Activated CD4-positive, alpha-beta T cell treated with anti-CD3 and anti-CD28 coated beads for 36 hours (primary cell): ENCODE data around the gene SLC17A9. TPM values are rescaled to one million over a fixed set of nuclear protein-coding genes. Genes with fewer than 3 reads are reported as not detected.

Experiments used
- ATAC-seq: fragments of 200-7000 bp; cut with Tn5 transposase; one replicate; pipeline ENCODE4 v1.10.0; 2021; ENCODE audit warnings: mild to moderate bottlenecking, moderate library complexity
- CTCF ChIA-PET: fragments of 350-600 bp; sonication (Branson Sonifier 250); formaldehyde crosslinking; loops from one replicate; lab custom pipeline; 2021; ENCODE audit warnings: antibody characterized with exemption; lab: Charles Lee
- POLR2A ChIA-PET: fragments of 350-600 bp; sonication (Branson Sonifier 250); formaldehyde crosslinking; loops from one replicate; lab custom pipeline; 2021; ENCODE audit warnings: antibody characterized with exemption, inconsistent platforms; lab: Charles Lee
- DNase-seq: peaks from one replicate; pipeline ENCODE4 v3.0.0-alpha.2; 2020
- H3K27ac Mint-ChIP-seq: one replicate; pipeline ENCODE4 v1.8.0; 2021; ENCODE audit warnings: mixed read lengths
- H3K27me3 Mint-ChIP-seq: one replicate; pipeline ENCODE4 v1.8.0; 2021; ENCODE audit warnings: mixed read lengths
- H3K36me3 Mint-ChIP-seq: one replicate; pipeline ENCODE4 v1.8.0; 2021; ENCODE audit warnings: low read depth, mixed read lengths
- H3K4me1 Mint-ChIP-seq: one replicate; pipeline ENCODE4 v1.8.0; 2021; ENCODE audit warnings: mixed read lengths
- H3K4me3 Mint-ChIP-seq: one replicate; pipeline ENCODE4 v1.8.0; 2021; ENCODE audit warnings: mild to moderate bottlenecking, moderate library complexity, mixed read lengths
- H3K9me3 Mint-ChIP-seq: one replicate; pipeline ENCODE4 v1.8.0; 2021; ENCODE audit warnings: low read depth, mixed read lengths
- intact Hi-C, 2 experiments: fragments of 100-400 bp; cut with DNase I in 1 of 2; cut with micrococcal nuclease in 1 of 2; formaldehyde crosslinking; loops; one replicate each; pipeline versions ENCODE4 v1.14.2 to v1.15.1; 2022 to 2024; cut with DNase I, micrococcal nuclease
- total RNA-seq, 2 experiments: library from RNA; stranded (reverse); gene quantifications; one replicate each; pipeline ENCODE4 v1.2.3, GENCODE V29; 2021

The SLC17A9 gene
- total RNA-seq, 2 experiments from 2014 or later = 16.2 to 16.5 TPM

DNA sequence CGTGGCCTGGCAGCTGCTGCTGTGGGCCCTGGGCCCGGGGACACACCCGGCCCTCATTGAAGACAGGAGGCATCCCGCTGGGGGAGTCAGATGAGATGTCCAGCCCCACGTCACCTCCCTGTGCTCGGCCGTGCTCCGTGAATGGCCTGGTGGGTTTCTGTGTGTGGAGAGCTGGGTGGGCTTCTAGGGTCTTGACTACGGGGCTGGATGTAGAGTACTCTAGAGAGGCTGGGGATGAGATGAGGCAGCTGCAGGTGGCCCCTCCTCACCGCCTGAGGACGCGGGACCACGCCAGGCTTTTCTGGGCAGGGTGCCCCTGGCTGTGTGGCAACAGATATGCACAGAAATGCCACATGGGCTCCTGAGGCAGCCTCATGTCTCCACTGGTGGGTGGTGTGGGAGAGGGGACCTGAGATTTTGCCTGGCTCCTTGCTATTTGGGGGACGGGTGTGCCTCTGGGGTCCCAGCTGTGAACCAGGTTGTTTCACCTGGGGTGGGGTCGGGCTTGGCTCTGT is 62.7 kb downstream of the SLC17A9 start:
- DNase-seq = no peak
- ChIA-PET CTCF (no interaction called here), POLR2A (no interaction called here)
- no peak overlapping the region for H3K27ac Mint-ChIP-seq
- intact Hi-C loops = no loop called here
- peaks cover 14% of the 10 kb centered on the region for H3K9me3 Mint-ChIP-seq
- H3K4me3 Mint-ChIP-seq = no peak overlapping the region
- peaks cover 3% of the 10 kb centered on the region for H3K4me1 Mint-ChIP-seq
- peaks cover 33% of the 10 kb centered on the region for H3K27me3 Mint-ChIP-seq
- ATAC-seq = no peak
- peaks cover 2% of the 10 kb centered on the region for H3K36me3 Mint-ChIP-seq

DNA sequence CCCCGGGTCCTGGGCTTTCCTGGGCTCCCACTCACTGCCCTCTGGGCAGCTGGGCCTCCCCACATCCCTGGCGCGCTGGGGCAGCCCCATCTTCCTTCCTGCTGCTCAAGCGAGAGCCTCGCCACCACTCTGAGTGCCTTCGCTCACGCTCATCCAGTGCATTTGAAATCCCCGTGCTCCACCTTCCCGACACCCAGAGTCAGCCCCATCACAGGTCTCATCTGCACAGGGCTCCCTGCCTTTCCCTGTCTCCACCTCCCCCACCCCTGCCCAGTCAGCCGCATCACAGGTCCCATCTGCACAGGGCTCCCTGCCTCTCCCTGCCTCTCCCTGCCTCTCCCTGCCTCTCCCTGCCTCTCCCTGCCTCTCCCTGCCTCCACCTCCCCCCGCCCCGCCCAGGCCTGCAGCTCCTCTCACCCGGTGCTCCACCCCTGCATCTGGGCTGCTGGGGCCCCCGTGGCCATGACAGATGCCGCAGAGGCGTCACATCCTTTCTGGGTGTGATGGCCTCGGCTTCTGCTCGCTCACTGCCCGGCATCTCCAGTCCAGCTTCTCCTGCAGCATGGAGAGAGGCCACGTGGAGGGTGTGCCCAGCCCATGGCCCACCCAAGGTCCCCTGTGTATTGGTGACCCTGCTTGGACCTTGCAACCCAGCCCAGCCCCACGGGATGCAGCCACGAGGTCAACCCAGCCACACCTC is 63.3 kb downstream of the SLC17A9 start:
- ChIA-PET CTCF (no interaction called here), POLR2A (no interaction called here)
- ATAC-seq (no peak), DNase-seq (no peak)
- no peak overlapping the region for H3K4me3 Mint-ChIP-seq
- H3K9me3 Mint-ChIP-seq = peaks cover 14% of the 10 kb centered on the region
- H3K27ac Mint-ChIP-seq = no peak overlapping the region
- H3K27me3 Mint-ChIP-seq = peaks cover 30% of the 10 kb centered on the region
- H3K36me3 Mint-ChIP-seq = peaks cover 2% of the 10 kb centered on the region
- intact Hi-C loops = no loop called here
- no peaks in the 10 kb centered on the region for H3K4me1 Mint-ChIP-seq

DNA sequence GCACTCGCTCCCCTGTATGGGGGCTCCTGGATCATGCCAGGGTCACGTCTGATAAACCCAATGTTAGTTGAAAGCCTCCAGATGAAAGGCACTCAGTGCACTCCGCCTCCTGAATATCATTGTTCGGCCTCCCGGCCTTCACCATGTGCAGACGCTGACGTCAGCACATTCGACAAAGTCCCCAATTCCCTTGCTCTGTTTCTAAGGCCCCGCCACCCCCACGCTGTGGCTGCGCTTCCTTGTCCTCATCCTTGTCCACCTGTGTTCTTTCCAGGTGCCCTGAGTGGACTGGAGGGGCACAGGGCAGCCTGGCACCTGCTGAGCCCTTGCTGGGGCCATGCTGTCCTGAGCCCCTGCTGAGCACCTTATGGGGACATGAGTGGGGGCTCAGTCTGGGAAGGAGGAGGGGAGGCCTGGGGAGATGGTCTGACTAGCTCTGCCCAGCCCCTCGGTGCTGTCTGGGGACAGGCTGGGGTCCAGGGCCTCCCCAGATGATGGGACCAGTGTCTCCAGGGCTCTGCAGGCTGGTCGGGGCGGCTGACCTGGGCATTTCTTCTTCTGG is 64.1 kb downstream of the SLC17A9 start:
- ChIA-PET CTCF (no interaction called here), POLR2A (no interaction called here)
- peaks cover 14% of the 10 kb centered on the region for H3K9me3 Mint-ChIP-seq
- H3K36me3 Mint-ChIP-seq = peaks cover 2% of the 10 kb centered on the region
- no peaks in the 10 kb centered on the region for H3K4me1 Mint-ChIP-seq
- H3K4me3 Mint-ChIP-seq = no peak overlapping the region
- peaks cover 25% of the 10 kb centered on the region for H3K27me3 Mint-ChIP-seq
- intact Hi-C loops = no loop called here
- no peak for DNase-seq
- H3K27ac Mint-ChIP-seq = no peak overlapping the region
- no peak for ATAC-seq

DNA sequence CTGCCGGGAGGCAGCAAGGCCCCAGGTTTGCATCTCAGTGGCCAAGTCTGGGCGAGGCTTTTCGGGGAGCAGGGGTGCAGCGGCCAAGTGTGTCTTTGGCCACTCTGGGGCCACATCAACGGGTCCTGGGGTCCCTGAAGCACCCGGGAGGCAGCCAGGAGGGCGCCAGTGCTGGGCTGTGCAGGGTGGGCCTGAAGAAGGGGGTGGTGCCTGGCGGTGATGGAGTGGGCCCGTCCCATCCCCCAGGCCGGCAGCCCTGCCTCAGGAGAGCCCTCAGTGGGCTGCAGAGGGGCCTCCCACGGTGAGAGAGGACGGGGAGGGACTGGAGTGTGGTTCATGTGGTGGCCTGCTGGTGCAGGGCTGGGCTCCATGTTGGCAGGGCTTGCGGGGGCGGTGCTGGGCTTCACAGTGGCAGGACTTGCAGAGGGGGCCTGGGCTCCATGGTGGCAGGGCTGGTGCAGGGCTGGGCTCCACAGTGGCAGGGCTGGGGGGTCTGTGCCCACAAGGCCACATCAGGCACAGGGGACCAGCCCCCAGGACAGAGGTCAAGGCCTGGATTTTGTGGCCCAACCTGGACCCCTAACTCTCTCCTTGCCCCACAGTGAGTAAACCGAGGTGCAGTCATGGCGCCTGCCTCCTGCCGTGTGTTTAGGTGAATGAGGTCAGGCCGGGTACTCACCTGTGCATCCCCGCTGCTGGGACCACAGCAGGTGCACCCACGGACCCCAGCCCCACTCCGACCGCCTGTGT is 64.7 kb downstream of the SLC17A9 start:
- no peak overlapping the region for H3K4me3 Mint-ChIP-seq
- H3K36me3 Mint-ChIP-seq = peaks cover 2% of the 10 kb centered on the region
- H3K27me3 Mint-ChIP-seq = peaks cover 25% of the 10 kb centered on the region
- intact Hi-C loops = no loop called here
- ATAC-seq (no peak), DNase-seq (no peak)
- H3K4me1 Mint-ChIP-seq = no peaks in the 10 kb centered on the region
- CTCF ChIA-PET = no interaction called here
- H3K27ac Mint-ChIP-seq = no peak overlapping the region
- H3K9me3 Mint-ChIP-seq = peaks cover 14% of the 10 kb centered on the region
- POLR2A ChIA-PET = no interaction called here

DNA sequence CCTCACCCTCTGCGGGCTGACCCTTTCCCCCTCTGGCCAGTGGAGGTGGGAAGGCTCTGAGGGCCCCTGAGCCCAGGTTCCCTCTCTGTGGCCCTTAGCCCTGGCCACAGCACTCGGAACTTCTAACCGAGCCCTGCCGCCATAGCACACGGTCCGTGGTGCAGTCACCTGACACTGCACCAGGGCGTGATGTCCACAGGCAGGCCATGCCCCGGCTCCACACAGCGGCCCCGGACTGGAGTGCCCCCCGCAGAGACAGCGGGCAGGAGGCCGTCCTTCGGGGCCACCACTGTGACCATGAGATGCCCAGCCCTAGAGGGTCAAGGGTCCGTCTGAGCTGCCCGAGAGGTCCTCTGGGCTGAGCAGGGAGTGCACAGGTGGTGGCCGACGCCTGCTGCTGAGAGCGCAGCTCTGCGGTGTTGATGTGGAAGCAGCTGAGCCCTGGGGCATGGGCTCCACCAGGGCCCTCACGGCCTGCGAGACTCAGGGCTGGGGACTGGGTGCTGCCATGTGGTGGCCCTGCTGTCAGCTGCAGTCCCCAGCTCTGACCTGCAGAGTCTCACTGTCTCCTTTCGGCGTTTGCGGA is 65.4 kb downstream of the SLC17A9 start:
- CTCF ChIA-PET = interaction anchor here (0.6 kb wide), 1 partner anchor 1201 kb away, joined by 5 read pairs; no protein-coding TSS in a partner anchor
- peaks cover 13% of the 10 kb centered on the region for H3K9me3 Mint-ChIP-seq

More for the DNA sequence above, 65.4 kb downstream of the SLC17A9 start:
- POLR2A ChIA-PET = no interaction called here
- Mint-ChIP-seq H3K36me3 (peaks cover 2% of the 10 kb centered on the region), H3K4me1 (no peaks in the 10 kb centered on the region), H3K27ac (no peak overlapping the region), H3K27me3 (peaks cover 24% of the 10 kb centered on the region), H3K4me3 (no peak overlapping the region)
- intact Hi-C loops = no loop called here
- ATAC-seq = no peak
- no peak for DNase-seq

Other genes starting within 250 kb of the SLC17A9 start
- under 1 TPM; 0.07 to 0.14 TPM for gene NTSR1, start 243.9 kb upstream of the SLC17A9 start, total RNA-seq
- 10 to 100 TPM; 14.5 to 15.0 TPM for gene MRGBP, start 156.2 kb upstream of the SLC17A9 start, total RNA-seq
- 10 to 100 TPM; 43.8 to 44.7 TPM for gene OGFR, start 147.9 kb upstream of the SLC17A9 start, total RNA-seq
- gene COL9A3, start 135.7 kb upstream of the SLC17A9 start, total RNA-seq = not detected
- 1 to 10 TPM; 5.2 to 6.6 TPM for gene TCFL5, start 90.9 kb upstream of the SLC17A9 start, total RNA-seq
- 10 to 100 TPM; 43.7 to 49.7 TPM for gene DIDO1, start 26.2 kb upstream of the SLC17A9 start, total RNA-seq
- gene GID8, start 14.6 kb upstream of the SLC17A9 start, total RNA-seq = 10 to 100 TPM; 30.7 to 39.9 TPM
- gene BHLHE23, start 54.3 kb downstream of the SLC17A9 start, total RNA-seq = not detected